ENCODE measurements around the gene SLC25A33. TPM values are rescaled to one million over a fixed set of nuclear protein-coding genes. Genes with fewer than 3 reads are reported as not detected.

Gene SLC25A33
- total RNA-seq, 1 donor from 2014 or later, result 4.6 TPM

- no peaks in the 10 kb centered on the region for H3K36me3 Mint-ChIP-seq (ENCODE audit: unreplicated experiment)
- no peak for TF ChIP-seq CTCF (IDR thresholded peaks at IDR 0.05; ENCODE audit: partially characterized antibody, unreplicated experiment)
Measured at GRCh38 chr1:9630331-9631111, 91.3 kb downstream of the SLC25A33 start.

DNA sequence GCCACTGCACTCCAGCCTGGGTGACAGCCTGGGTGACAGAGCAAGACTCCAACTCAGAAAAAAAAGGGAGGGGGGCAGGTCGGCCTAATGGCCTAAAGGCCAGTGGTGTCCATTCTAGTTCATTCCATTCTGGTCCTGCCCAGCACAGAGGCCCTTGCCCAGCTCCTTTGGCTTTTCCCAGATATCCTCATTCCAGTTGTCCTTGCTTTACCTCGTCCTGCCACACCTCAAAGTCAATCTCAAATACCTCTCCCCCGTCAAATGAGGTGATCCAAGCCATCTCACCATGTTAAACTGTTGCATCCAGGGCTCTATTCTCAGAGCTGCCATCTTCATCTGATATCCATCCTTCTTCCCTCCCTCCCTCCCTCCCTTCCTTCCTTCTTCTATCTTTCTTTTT, 92.3 kb downstream of the SLC25A33 start:
- no peak for TF ChIP-seq CTCF (IDR thresholded peaks at IDR 0.05; ENCODE audit: partially characterized antibody, unreplicated experiment)
- H3K36me3 Mint-ChIP-seq (ENCODE audit: unreplicated experiment), result no peaks in the 10 kb centered on the region
- DNase-seq, result no peak
- H3K4me3 Mint-ChIP-seq (ENCODE audit: unreplicated experiment), result no peak overlapping the region
- H3K9me3 Mint-ChIP-seq (ENCODE audit: unreplicated experiment), result no peaks in the 10 kb centered on the region
- peaks cover 4% of the 10 kb centered on the region for H3K27me3 Mint-ChIP-seq (ENCODE audit: unreplicated experiment)
- H3K27ac Mint-ChIP-seq (ENCODE audit: unreplicated experiment), result no peak overlapping the region
- no peaks in the 10 kb centered on the region for H3K4me1 Mint-ChIP-seq (ENCODE audit: low read depth, unreplicated experiment)

More at GRCh38 chr1:9630331-9631111, 91.3 kb downstream of the SLC25A33 start:
- Mint-ChIP-seq H3K4me3 (ENCODE audit: unreplicated experiment) (no peak overlapping the region), H3K27me3 (ENCODE audit: unreplicated experiment) (peaks cover 4% of the 10 kb centered on the region), H3K27ac (ENCODE audit: unreplicated experiment) (no peak overlapping the region), H3K4me1 (ENCODE audit: low read depth, unreplicated experiment) (no peaks in the 10 kb centered on the region), H3K9me3 (ENCODE audit: unreplicated experiment) (no peaks in the 10 kb centered on the region)
- no peak for DNase-seq

DNA sequence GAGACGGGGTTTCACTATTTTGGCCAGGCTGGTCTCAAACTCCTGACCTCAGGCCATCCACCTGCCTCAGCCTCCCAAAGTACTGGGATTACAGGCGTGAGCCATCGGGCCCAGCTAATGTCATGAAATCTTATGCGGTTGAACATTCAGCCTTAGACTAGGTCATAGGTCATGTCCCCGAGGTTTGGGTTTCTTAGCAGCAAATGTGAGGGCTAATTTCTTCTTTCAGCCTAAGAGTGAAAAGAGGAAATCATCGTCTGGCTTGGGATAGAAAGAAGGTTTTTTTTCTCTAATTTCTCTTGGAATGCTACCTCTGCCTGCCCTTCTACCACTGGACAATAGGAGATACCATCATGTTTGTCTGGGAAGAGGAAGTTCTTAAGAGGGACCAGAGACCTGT, 94.2 kb downstream of the SLC25A33 start:
- no peak for DNase-seq
- Mint-ChIP-seq H3K27ac (ENCODE audit: unreplicated experiment) (no peak overlapping the region), H3K4me3 (ENCODE audit: unreplicated experiment) (no peak overlapping the region), H3K36me3 (ENCODE audit: unreplicated experiment) (no peaks in the 10 kb centered on the region), H3K4me1 (ENCODE audit: low read depth, unreplicated experiment) (no peaks in the 10 kb centered on the region), H3K27me3 (ENCODE audit: unreplicated experiment) (peaks cover 2% of the 10 kb centered on the region), H3K9me3 (ENCODE audit: unreplicated experiment) (no peaks in the 10 kb centered on the region)
- TF ChIP-seq CTCF (IDR thresholded peaks at IDR 0.05; ENCODE audit: partially characterized antibody, unreplicated experiment), result no peak

DNA sequence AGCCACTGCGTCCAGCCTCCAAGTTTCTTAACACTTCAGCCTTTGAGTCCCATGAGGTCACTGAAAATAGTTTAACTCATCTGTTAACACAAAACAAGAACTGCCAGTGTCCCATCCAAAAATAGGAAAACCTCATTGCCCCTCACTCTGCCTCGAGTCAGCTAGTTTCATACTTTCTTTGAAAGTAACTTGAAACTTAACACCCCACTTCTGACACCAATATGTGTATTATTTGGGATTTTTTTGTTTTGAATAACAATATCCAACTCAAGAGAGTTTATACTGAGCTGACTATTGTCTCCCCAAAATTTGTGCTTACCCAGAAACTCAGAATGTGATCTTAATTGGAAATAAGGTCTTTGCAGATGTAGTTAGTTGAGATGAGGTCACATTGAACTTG, 95.3 kb downstream of the SLC25A33 start:
- DNase-seq, result no peak
- Mint-ChIP-seq H3K4me3 (ENCODE audit: unreplicated experiment) (no peak overlapping the region), H3K36me3 (ENCODE audit: unreplicated experiment) (no peaks in the 10 kb centered on the region), H3K4me1 (ENCODE audit: low read depth, unreplicated experiment) (no peaks in the 10 kb centered on the region), H3K9me3 (ENCODE audit: unreplicated experiment) (no peaks in the 10 kb centered on the region), H3K27ac (ENCODE audit: unreplicated experiment) (no peak overlapping the region), H3K27me3 (ENCODE audit: unreplicated experiment) (no peaks in the 10 kb centered on the region)
- no peak for TF ChIP-seq CTCF (IDR thresholded peaks at IDR 0.05; ENCODE audit: partially characterized antibody, unreplicated experiment)

Other genes starting within 250 kb of the SLC25A33 start
- gene SPSB1, start 246.6 kb upstream of the SLC25A33 start, total RNA-seq (ENCODE audit: unreplicated experiment), result 78.6 TPM
- gene TMEM201, start 49.4 kb downstream of the SLC25A33 start, total RNA-seq (ENCODE audit: unreplicated experiment), result 35.1 TPM
- gene PIK3CD, start 112.3 kb downstream of the SLC25A33 start, total RNA-seq (ENCODE audit: unreplicated experiment), result 39.4 TPM